HG02759 (cell line): ENCODE measurements around the gene FCGR3A.
"Not testable (repeated sequence)": the region's sequence is repeated elsewhere in the genome, so short reads cannot be mapped to it uniquely, and the experiment has no call there.

Source experiments
- ATAC-seq: cut with Tn5 transposase; IDR thresholded peaks from one replicate; pipeline ENCODE4 v1.9.1; 2021; ENCODE audit warnings: mild to moderate bottlenecking, moderate library complexity; ENCODE audit not compliant: unreplicated experiment

Gene FCGR3A

DNA sequence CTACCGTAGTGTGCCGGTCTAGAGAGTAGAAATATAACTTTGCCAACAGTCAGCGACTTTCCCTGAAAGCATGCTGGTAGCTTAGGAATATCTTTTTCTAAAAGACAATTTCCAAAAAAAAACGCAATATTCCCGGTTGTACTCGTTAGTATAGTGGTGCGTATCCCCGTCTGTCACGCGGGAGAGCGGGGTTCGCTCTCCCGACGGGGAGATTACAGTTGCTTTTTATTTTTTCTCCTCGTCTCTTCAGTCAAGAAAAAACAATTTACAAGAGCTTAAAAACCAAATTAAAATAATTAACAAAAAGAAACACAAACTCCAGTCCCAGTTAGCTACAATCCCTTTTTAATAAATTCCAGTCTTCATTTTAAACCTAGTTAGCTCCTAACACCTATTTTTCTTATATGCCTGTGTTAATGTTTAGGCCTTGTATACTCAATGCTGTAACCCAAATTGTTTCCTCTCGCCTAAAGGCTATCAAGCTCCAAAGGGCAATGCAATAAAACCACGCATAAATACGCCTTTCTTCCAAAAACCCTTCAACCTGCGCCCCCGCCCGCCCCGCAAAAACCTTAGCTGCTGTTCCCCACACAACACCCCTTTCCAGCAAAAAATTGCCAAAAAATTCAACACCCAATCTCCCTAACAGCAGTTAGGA, 17.5 kb downstream of the FCGR3A start:
- no peak for ATAC-seq

GRCh38 chr1:161530671-161531641, 18.7 kb downstream of the FCGR3A start:
- ATAC-seq: peak; percentile 86

GRCh38 chr1:161530158-161530557, 19.5 kb downstream of the FCGR3A start:
- peak; percentile 46 for ATAC-seq

DNA sequence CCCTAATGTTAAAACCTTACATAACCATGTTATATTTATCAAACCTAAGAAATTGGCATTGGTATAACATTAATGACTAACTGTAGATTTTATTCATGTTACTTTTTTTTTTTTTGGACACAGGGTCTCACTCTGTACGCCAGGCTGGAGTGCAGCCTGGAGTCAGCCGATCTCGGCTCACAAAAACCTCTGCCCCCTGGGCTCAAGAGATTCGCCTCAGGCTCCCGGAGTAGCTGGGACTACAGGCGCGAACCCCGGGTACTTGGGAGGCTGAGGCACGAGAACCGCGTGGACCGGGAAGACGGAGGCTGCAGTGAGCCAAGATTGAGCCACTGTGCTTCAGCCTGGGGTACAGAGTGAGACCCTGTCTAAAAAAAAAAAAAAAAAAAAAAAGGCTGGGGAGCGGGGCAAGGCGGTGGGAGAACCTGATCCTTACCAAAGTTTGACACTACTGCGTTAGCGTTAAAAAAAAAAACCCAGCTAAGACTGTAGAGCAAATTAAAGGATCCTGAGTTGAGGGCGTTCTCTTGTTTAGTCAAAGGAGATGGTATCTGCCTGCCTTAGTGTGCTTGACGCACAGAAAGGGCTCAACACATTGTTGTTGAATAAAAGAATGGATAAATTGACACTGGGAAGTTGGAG, 20.0 kb downstream of the FCGR3A start:
- not testable (repeated sequence) for ATAC-seq

DNA sequence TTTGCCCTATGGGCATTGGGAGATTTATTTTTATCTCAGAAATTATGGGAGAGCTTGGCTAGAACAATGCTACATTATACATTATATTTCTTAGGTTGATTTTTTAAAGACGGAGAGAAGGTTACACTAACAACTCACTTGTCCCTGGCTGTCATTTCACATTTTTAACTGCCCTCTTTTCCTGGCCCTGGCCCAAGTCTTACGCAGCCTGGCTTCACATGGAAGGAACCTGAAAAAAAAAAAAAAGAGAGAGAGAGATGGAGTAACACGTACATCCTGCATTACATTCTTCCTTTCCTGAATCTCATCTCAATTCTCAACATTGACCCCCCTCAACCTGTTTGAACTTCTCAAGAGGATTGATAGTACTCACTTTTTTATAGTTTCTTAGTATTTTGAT, 21.1 kb downstream of the FCGR3A start:
- ATAC-seq: not testable (repeated sequence)

GRCh38 chr1:161525918-161526317, 23.7 kb downstream of the FCGR3A start:
- ATAC-seq: not testable (repeated sequence)

- ATAC-seq: not testable (repeated sequence)
Observed at GRCh38 chr1:161525321-161525720, 24.3 kb downstream of the FCGR3A start.

GRCh38 chr1:161524742-161525291, 24.8 kb downstream of the FCGR3A start:
- ATAC-seq: peak; percentile 22

- ATAC-seq: peak; percentile 69
Observed at GRCh38 chr1:161523817-161524741, 25.5 kb downstream of the FCGR3A start, which contains the start of gene HSPA6. HSPA6 (plus strand) TSS chr1:161524540; CDS start chr1:161524659, 119 bp downstream.

- ATAC-seq: peak; percentile 7
Observed at GRCh38 chr1:161523041-161523816, 26.4 kb downstream of the FCGR3A start.

DNA sequence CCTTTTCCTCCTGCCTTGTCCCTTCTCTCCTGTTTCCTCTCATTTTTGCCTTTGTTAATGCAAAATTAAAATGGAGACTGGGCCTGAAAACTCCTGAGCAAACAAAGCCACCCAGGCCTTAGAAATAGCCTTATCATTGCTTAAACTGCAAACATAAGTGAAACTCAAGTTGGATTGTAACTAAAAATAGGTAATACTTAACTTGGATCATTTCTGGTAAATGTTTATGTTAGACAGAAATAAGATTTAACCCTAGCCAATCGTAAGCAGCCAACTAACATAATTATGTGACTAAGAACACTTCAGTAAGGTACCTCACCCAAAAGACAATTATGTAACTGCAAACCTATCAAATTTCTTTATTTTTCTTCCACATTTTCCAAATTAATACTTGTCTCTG, 35.7 kb downstream of the FCGR3A start:
- not testable (repeated sequence) for ATAC-seq

GRCh38 chr1:161513448-161513780, 36.2 kb downstream of the FCGR3A start:
- ATAC-seq: not testable (repeated sequence)

- ATAC-seq: not testable (repeated sequence)
Observed at GRCh38 chr1:161512636-161513447, 36.8 kb downstream of the FCGR3A start.

DNA sequence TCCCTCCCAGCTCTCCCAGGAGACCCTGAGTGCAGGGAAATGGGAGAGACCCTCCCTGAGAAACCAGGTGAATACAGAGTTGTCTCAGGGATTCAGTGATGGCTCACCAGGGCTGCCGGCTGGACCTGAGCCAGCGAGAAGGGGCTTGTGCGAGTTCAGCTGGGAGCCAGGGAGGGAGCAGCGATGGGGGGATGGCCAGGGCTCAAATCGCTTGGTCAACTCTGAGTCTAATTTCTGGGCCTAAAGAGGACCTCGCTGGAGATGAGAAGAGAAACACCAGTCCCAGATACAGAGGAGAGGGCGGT, 37.9 kb downstream of the FCGR3A start:
- no peak for ATAC-seq

DNA sequence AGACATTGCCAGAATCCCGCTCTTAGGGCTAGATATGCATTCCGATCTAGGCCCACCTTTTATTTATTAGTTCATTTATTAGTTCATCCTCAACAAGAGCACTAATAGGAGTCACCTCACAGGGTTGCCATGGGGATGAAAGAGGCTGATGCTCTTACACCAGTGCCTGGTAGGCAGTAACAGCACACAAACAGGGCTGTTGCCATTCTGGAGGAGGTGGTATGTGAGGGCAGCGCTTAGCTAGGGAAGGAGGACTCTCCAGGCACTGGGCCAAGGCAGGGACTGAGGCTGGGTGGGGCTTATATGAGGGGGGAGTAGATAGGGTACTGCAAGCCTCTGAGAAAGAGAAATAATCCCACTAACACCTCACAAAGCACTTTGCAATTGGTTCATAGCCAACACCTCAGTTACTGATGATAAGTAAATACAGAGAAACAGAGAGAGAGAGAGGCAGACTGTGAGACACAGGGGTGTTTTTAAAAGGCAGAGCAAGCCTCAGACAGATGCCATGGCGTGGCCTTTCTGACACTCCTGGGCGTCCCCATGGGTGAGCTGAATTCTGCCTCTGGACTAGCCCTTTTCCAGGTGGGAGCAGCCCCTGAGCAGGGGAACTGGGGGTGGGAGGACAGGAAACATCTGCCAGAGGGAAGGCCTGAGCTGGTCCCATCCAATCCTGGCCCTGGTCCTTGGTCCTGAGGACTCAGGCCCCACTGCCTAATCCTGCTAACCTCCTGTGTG, 38.4 kb downstream of the FCGR3A start:
- ATAC-seq: no peak

GRCh38 chr1:161510477-161510876, 39.1 kb downstream of the FCGR3A start:
- ATAC-seq: no peak

DNA sequence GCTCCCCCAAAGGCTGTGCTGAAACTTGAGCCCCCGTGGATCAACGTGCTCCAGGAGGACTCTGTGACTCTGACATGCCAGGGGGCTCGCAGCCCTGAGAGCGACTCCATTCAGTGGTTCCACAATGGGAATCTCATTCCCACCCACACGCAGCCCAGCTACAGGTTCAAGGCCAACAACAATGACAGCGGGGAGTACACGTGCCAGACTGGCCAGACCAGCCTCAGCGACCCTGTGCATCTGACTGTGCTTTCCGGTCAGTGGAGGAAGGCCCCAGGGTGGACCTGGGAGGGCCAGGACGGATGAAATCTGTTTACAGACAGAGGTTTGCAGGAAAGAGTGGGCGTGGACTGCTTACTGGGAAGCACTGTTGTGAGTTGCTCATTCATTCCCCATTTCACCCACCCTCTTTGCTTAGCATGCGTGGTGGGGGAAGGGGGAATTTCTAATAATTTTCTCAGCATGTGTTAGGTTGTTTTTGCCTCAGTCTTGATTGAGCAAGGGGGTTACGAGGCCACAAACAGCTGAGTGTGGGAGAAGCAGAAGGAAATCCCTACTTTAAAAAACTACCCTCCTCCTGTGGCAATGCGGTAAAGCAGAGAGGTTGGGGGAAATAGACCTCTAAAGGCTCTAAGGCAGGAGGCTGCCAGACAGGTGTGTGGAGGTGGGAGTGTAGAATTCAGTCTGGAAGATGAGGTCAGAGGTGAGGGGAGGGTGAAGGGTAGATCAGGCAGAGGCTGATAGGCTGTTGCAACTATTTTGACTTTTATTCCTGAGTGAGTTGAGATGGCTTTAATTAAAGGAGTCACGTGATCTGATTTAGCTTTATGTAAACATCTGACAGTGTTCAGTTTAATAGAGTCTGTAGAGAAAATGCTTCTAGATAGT, 43.0 kb downstream of the FCGR3A start:
- no peak for ATAC-seq
